Measurements from ENCODE around the gene SUCLA2.
"Not testable (repeated sequence)": the region's sequence is repeated elsewhere in the genome, so short reads cannot be mapped to it uniquely, and the experiment has no call there.

Gene SUCLA2

DNA sequence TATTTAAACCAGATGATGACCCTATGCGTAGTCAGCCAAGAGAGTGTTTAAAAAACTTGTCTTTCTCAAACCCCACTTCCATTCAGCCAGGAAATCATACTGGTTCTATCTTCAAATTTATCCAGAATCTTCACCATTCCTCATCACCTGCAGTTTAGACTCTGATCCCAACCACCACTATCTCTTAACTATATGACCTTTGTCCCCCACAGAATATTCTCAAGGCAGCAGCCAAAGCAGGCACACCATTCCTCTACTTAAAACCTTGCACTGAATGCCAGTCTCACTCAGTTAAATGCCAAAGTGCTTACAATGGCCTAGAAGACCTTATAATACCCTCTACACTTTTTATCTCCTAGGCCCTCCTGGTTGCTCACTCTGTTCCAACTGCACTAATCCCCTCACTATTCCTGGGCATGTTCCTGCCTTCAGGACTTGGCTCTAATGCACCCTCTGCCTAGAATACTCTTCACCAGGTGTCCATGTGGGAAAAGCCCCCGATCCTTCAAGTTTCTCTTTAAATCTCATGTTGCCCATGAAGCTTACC lies 10.1 kb downstream of the SUCLA2 start:
- no peak overlapping the region for H3K27ac ChIP-seq (ENCODE audit: low read length)
- H3K4me3 ChIP-seq (ENCODE audit: low read length), result no peak overlapping the region
- H3K27me3 ChIP-seq (ENCODE audit: insufficient read depth, low read length), result no peaks in the 10 kb centered on the region
- H3K4me1 ChIP-seq (ENCODE audit: insufficient read depth, low read length), result no peaks in the 10 kb centered on the region
- no peaks in the 10 kb centered on the region for H3K9me3 ChIP-seq (ENCODE audit: insufficient read depth, low read depth, low read length)
- peaks cover 86% of the 10 kb centered on the region for H3K36me3 ChIP-seq (ENCODE audit: insufficient read depth, low read depth, low read length)
- H3K9ac ChIP-seq (ENCODE audit: low read depth, low read length), result no peak overlapping the region

DNA sequence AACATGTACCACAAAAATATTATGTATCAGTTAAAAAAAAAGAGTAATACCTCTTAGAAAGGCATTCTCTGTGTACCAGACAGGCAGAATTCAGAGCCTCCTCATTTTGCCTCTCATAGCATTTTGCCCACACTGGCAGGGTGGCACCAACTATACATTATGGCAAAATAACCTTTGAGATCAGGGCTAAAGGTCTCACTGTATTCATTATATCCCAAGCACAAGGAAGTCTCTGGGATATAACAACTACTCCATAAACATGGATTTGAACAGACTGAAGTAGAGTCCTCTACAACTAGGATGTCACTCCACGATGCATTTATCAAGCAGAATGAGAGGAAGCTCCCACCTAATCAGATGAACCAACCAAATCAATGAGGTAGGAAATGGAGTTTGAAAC lies 10.6 kb downstream of the SUCLA2 start:
- Histone ChIP-seq H3K9ac (ENCODE audit: low read depth, low read length) (no peak overlapping the region), H3K4me1 (ENCODE audit: insufficient read depth, low read length) (no peaks in the 10 kb centered on the region), H3K27me3 (ENCODE audit: insufficient read depth, low read length) (no peaks in the 10 kb centered on the region), H3K9me3 (ENCODE audit: insufficient read depth, low read depth, low read length) (no peaks in the 10 kb centered on the region), H3K4me3 (ENCODE audit: low read length) (no peak overlapping the region), H3K36me3 (ENCODE audit: insufficient read depth, low read depth, low read length) (peaks cover 86% of the 10 kb centered on the region), H3K27ac (ENCODE audit: low read length) (no peak overlapping the region)

DNA sequence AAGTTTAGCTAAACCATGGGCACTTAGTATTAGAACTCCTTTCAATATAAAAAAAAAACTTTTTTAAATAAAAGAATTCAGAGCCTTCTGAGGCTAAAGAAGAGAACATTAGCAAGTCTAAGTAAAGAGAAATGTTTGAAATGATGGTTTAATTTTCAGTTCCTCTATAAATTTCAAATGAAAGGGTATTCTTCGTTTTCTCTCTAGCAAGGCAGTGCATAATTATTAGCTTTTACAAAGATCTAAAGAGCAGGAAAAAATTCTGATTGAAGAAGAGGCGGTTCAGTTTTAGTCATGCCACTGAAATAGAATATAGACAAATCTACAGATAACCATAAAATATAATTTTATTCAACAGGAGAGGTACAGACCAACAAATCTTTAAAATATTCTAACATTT lies 18.0 kb downstream of the SUCLA2 start:
- H3K9me3 ChIP-seq (ENCODE audit: insufficient read depth, low read depth, low read length), result no peaks in the 10 kb centered on the region; the same call in 1 of the 2 replicates
- no peak overlapping the region for H3K27ac ChIP-seq (ENCODE audit: low read length)
- H3K9ac ChIP-seq (ENCODE audit: low read depth, low read length), result no peak overlapping the region
- no peaks in the 10 kb centered on the region for H3K4me1 ChIP-seq (ENCODE audit: insufficient read depth, low read length)
- peaks cover 39% of the 10 kb centered on the region for H3K36me3 ChIP-seq (ENCODE audit: insufficient read depth, low read depth, low read length)
- no peaks in the 10 kb centered on the region for H3K27me3 ChIP-seq (ENCODE audit: insufficient read depth, low read length)
- H3K4me3 ChIP-seq (ENCODE audit: low read length), result no peak overlapping the region

DNA sequence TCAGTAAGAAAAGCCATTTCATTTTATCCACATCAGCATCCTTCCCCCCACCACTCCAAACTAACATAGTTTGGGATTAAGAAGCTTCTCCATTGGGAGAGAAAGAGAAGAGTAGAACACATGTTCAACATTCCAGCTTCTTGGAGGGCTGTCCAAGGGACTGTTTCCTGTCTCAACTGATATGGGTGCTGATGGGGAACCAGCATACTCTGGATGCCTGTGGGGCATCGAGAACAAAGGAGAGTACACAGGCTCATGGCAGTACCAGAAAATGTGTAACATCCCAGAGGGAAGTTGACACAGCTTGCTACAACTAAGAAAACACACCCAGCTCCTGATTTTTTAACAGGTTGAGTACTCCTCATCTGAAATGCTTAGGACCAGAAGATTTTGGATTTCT lies 24.7 kb downstream of the SUCLA2 start:
- H3K27ac ChIP-seq (ENCODE audit: low read length), result no peak overlapping the region
- no peak overlapping the region for H3K4me3 ChIP-seq (ENCODE audit: low read length)
- no peaks in the 10 kb centered on the region; the same call in 1 of the 2 replicates for H3K9me3 ChIP-seq (ENCODE audit: insufficient read depth, low read depth, low read length)
- peaks cover 38% of the 10 kb centered on the region for H3K36me3 ChIP-seq (ENCODE audit: insufficient read depth, low read depth, low read length)
- no peak overlapping the region for H3K9ac ChIP-seq (ENCODE audit: low read depth, low read length)
- no peaks in the 10 kb centered on the region for H3K4me1 ChIP-seq (ENCODE audit: insufficient read depth, low read length)
- no peaks in the 10 kb centered on the region for H3K27me3 ChIP-seq (ENCODE audit: insufficient read depth, low read length)

DNA sequence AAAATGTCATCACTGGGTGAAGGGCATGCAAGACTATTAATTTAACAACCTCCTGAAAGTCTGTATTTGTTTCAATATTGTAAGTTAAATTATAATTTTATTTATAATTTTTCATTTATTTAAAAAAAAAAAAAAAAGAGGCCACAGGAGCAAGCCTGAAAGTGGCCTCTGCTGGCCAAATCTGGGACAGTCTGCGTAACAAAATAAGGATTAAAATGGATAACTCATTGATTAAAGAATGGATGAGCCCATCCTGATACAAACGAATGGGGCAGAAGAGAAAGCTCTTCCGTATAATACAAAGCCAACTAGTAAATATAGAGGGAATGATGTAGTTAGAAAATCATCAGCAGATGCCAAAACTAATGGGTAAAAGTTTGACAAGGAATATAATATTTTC lies 36.2 kb downstream of the SUCLA2 start:
- Histone ChIP-seq H3K9ac (ENCODE audit: low read depth, low read length) (no peak overlapping the region), H3K27me3 (ENCODE audit: insufficient read depth, low read length) (no peaks in the 10 kb centered on the region), H3K9me3 (ENCODE audit: insufficient read depth, low read depth, low read length) (peaks cover 38% of the 10 kb centered on the region), H3K4me1 (ENCODE audit: insufficient read depth, low read length) (no peaks in the 10 kb centered on the region), H3K36me3 (ENCODE audit: insufficient read depth, low read depth, low read length) (peaks cover 82% of the 10 kb centered on the region), H3K27ac (ENCODE audit: low read length) (no peak overlapping the region), H3K4me3 (ENCODE audit: low read length) (no peak overlapping the region)

DNA sequence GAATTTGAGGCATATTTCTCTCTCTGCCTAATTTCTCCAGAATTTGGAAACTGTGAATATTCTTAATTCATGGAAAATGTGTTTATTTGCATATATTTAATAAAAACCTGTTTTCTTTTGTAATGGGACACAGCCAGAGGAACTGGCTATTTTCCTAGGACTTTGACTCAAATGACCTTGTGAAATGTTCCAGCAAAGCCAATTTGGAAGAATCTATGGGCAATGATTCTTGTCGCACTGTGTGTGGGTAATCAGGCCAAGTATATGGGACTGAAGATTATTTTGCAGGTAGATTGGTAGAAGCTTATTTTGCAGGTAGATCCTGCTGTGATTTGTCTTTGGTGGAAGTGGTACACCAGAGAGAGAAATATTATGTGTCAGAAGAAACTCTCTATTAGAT lies 38.8 kb downstream of the SUCLA2 start:
- H3K36me3 ChIP-seq (ENCODE audit: insufficient read depth, low read depth, low read length), result peaks cover 91% of the 10 kb centered on the region
- H3K27me3 ChIP-seq (ENCODE audit: insufficient read depth, low read length), result no peaks in the 10 kb centered on the region
- H3K9ac ChIP-seq (ENCODE audit: low read depth, low read length), result no peak overlapping the region
- H3K4me1 ChIP-seq (ENCODE audit: insufficient read depth, low read length), result no peaks in the 10 kb centered on the region
- no peak overlapping the region for H3K4me3 ChIP-seq (ENCODE audit: low read length)
- peaks cover 65% of the 10 kb centered on the region for H3K9me3 ChIP-seq (ENCODE audit: insufficient read depth, low read depth, low read length)
- H3K27ac ChIP-seq (ENCODE audit: low read length), result no peak overlapping the region

DNA sequence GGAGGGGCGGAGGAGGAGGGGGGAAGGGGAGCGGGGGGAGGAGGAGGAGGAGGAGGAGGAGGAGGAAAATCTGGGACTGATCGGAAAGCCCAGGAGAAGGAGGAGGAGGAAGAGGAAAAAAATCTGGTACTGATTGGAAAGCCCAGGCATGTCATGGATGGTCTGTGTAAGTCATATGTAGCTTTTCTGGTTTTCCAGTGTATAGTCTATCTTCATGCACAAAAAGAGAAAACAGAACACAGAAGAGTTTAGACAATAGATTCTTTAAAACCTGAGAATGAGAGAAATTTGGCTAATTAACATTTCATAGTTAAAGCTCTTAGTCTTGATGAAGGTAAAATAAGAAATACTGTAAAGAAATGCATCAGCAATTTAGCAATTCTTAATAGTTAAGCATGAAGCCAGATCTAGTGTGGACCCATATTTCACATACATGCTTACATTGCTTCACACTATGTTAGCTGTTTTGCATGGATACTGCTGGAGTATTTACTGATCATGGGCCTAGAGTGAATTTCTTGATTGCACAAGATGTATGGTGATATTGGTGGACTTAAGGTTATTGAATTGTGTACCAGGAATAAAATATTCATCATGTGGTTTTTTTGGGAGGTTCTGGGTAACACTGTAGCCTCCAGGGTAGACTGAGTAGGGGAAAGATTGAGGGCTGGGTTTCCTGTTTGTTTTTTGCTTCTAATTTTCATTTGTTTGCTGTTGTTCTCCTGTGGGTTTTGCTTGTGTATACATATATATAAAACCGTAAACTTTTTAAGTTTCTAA lies 41.4 kb downstream of the SUCLA2 start:
- Histone ChIP-seq H3K4me3 (ENCODE audit: low read length) (no peak overlapping the region), H3K36me3 (ENCODE audit: insufficient read depth, low read depth, low read length) (peaks cover 82% of the 10 kb centered on the region), H3K9me3 (ENCODE audit: insufficient read depth, low read depth, low read length) (peaks cover 70% of the 10 kb centered on the region)

DNA sequence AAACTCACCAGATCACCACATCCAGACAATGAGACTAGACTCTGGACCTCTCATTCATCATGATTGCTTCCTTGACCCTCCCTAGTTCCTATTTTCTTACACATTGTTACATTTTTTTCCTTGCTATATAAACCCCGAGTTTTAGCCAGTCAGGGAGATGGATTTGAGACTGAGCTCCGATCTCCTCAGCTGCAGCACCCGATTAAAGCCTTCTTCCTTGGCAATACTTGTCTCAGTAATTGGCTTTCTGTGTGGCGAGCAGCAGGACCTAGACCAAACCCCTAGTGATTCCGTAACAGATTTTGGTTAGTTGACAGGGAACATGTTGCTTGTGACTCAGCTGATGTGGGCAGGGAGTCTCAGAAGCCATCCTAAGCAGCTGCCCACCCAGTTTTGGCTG lies 44.0 kb downstream of the SUCLA2 start:
- no peak overlapping the region for H3K4me3 ChIP-seq (ENCODE audit: low read length)
- H3K4me1 ChIP-seq (ENCODE audit: insufficient read depth, low read length), result no peaks in the 10 kb centered on the region
- H3K27ac ChIP-seq (ENCODE audit: low read length), result no peak overlapping the region
- H3K9me3 ChIP-seq (ENCODE audit: insufficient read depth, low read depth, low read length), result peaks cover 55% of the 10 kb centered on the region
- no peak overlapping the region for H3K9ac ChIP-seq (ENCODE audit: low read depth, low read length)
- H3K36me3 ChIP-seq (ENCODE audit: insufficient read depth, low read depth, low read length), result peaks cover 79% of the 10 kb centered on the region
- no peaks in the 10 kb centered on the region for H3K27me3 ChIP-seq (ENCODE audit: insufficient read depth, low read length)

More for the DNA sequence above, 41.4 kb downstream of the SUCLA2 start:
- H3K9ac ChIP-seq (ENCODE audit: low read depth, low read length), result no peak overlapping the region
- H3K4me1 ChIP-seq (ENCODE audit: insufficient read depth, low read length), result no peaks in the 10 kb centered on the region
- H3K27me3 ChIP-seq (ENCODE audit: insufficient read depth, low read length), result no peaks in the 10 kb centered on the region
- no peak overlapping the region for H3K27ac ChIP-seq (ENCODE audit: low read length)

DNA sequence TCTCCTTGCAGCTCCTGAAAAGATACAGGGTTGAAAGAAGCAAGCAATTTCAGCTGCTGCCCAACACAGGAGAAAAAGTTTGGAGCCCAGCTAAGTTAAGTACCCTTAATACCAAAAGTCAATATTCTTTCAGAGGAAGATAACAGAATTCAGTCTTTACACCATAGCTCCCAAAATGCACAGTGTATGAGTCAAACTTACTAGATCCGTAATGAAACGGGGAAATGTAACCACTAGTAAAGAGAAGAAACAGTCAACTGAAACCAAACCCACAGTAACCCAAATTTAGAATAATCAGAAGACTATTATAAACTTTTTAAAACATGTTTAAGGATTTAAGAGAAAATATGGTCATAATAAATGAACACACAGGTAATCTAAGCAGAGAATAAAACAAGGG lies 45.2 kb downstream of the SUCLA2 start:
- Histone ChIP-seq H3K9ac (ENCODE audit: low read depth, low read length) (no peak overlapping the region), H3K4me3 (ENCODE audit: low read length) (no peak overlapping the region), H3K4me1 (ENCODE audit: insufficient read depth, low read length) (no peaks in the 10 kb centered on the region), H3K27me3 (ENCODE audit: insufficient read depth, low read length) (no peaks in the 10 kb centered on the region), H3K27ac (ENCODE audit: low read length) (no peak overlapping the region), H3K36me3 (ENCODE audit: insufficient read depth, low read depth, low read length) (peaks cover 69% of the 10 kb centered on the region), H3K9me3 (ENCODE audit: insufficient read depth, low read depth, low read length) (peaks cover 46% of the 10 kb centered on the region)

DNA sequence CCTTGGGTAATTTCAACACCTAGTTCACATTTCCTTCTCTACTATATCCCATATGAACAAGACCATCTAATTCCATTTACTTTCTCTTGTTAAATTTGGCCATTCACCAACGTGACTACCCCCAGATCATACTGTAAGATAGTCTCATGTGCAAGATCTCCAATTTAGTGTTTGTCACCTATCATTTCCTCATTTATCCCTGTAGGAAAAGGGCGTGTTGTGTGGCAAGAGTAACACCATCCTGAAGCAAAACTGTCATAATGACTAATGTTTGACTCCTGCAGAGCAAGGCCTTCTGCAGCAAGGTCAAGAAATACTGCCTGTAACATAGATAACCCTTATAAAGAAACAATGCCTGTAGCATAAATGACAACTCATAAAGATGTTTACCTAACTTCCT lies 51.3 kb downstream of the SUCLA2 start:
- no peaks in the 10 kb centered on the region for H3K9me3 ChIP-seq (ENCODE audit: insufficient read depth, low read depth, low read length)
- no peak overlapping the region for H3K9ac ChIP-seq (ENCODE audit: low read depth, low read length)
- H3K4me3 ChIP-seq (ENCODE audit: low read length), result no peak overlapping the region
- H3K4me1 ChIP-seq (ENCODE audit: insufficient read depth, low read length), result no peaks in the 10 kb centered on the region
- H3K27me3 ChIP-seq (ENCODE audit: insufficient read depth, low read length), result no peaks in the 10 kb centered on the region
- peaks cover 60% of the 10 kb centered on the region for H3K36me3 ChIP-seq (ENCODE audit: insufficient read depth, low read depth, low read length)
- H3K27ac ChIP-seq (ENCODE audit: low read length), result no peak overlapping the region

DNA sequence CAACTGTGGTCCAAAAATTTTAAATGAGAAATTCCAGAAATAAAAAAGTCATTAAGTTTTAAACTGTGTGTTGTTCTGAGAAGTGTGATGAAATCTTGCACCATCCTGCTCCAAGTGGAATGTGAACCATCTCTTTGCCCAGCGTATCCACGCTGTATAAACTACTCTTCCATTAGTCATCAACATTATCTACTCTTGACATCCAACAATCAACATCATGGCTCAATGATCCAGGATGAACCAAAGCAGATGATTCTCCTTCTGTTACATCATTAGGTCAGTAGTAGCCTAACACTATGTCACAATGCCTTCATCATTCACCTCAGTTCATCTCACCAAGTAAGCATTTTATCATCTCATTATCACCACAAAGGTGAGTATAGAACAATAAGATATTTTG lies 55.3 kb downstream of the SUCLA2 start:
- H3K4me3 ChIP-seq (ENCODE audit: low read length), result no peak overlapping the region
- no peak overlapping the region for H3K9ac ChIP-seq (ENCODE audit: low read depth, low read length)
- no peaks in the 10 kb centered on the region for H3K9me3 ChIP-seq (ENCODE audit: insufficient read depth, low read depth, low read length)
- H3K36me3 ChIP-seq (ENCODE audit: insufficient read depth, low read depth, low read length), result peaks cover 74% of the 10 kb centered on the region
- H3K4me1 ChIP-seq (ENCODE audit: insufficient read depth, low read length), result no peaks in the 10 kb centered on the region
- H3K27ac ChIP-seq (ENCODE audit: low read length), result no peak overlapping the region
- no peaks in the 10 kb centered on the region for H3K27me3 ChIP-seq (ENCODE audit: insufficient read depth, low read length)

DNA sequence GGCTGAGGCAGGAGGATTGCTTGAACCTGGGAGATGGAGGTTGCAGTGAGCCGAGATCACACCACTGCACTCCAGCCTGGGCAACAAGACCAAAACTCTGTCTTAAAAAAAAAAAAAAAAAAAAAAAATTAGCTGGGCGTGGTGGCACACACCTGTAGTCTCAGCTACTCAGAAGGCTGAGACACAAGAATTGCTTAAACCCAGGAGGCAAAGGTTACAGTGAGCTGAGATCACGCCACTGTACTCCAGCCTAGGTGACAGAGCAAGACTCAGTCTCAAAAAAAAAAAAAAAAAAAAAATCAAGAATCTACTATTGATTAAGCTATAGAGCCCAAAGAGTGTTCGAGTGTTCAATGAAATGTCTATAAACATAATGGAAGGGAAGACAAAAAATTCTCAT lies 55.9 kb downstream of the SUCLA2 start:
- not testable (repeated sequence) for H3K4me3 ChIP-seq (ENCODE audit: low read length); H3K4me1 ChIP-seq (ENCODE audit: insufficient read depth, low read length); H3K9me3 ChIP-seq (ENCODE audit: insufficient read depth, low read depth, low read length); H3K27me3 ChIP-seq (ENCODE audit: insufficient read depth, low read length); H3K9ac ChIP-seq (ENCODE audit: low read depth, low read length); H3K27ac ChIP-seq (ENCODE audit: low read length)
- H3K36me3 ChIP-seq (ENCODE audit: insufficient read depth, low read depth, low read length), result peaks cover 74% of the 10 kb centered on the region
